SK-N-SH (cell line): ENCODE data around the gene KLK3. TPM values are rescaled to one million over a fixed set of nuclear protein-coding genes. Genes with fewer than 3 reads are reported as not detected.

ENCODE experiments used
- CTCF ChIA-PET: fragments of 300-600, 350-600 bp; formaldehyde crosslinking; extraction: SDS; loops from one replicate; lab custom pipeline; 2021; lab: Yijun Ruan, JAX
- POLR2A ChIA-PET: fragments of 350-600 bp; sonication (Branson Sonifier 250); formaldehyde crosslinking; extraction: SDS; loops from one replicate; lab custom pipeline; 2020; ENCODE audit warnings: antibody characterized with exemption, inconsistent platforms; lab: Yijun Ruan, JAX
- DNase-seq: peaks from one replicate; pipeline ENCODE4 v3.0.0; 2012
- H2AFZ ChIP-seq: fragments of 200-600 bp; sonication (generic); 2 replicates; pipeline ENCODE4 v1.8.1; 2016; ENCODE audit warnings: antibody characterized with exemption, mild to moderate bottlenecking, low read depth
- H3F3A ChIP-seq: fragments of 200-600 bp; sonication (generic); replicated peaks from 2 replicates; pipeline ENCODE3; 2016; ENCODE audit warnings: antibody characterized with exemption, mild to moderate bottlenecking; ENCODE audit not compliant: insufficient read depth
- H3K27ac ChIP-seq, 2 experiments: fragments of 200-500 bp in 1 of 2; fragments of 200-600 bp in 1 of 2; sonication (Bioruptor generic) in 1 of 2; sonication (generic), shearing (Covaris generic) in 1 of 2; 2 replicates each; pipeline versions ENCODE4 v1.5.1 to v1.6.1; 2014 to 2016; ENCODE audit warnings: low read depth in 2 of 2, inconsistent platforms in 1 of 2, low read length in 1 of 2, mild to moderate bottlenecking in 1 of 2, mixed read lengths in 1 of 2
- H3K27me3 ChIP-seq: fragments of 200-600 bp; sonication (generic), shearing (Covaris generic); 2 replicates; pipeline ENCODE4 v1.6.1; 2016; ENCODE audit warnings: mixed run types; ENCODE audit not compliant: insufficient read depth
- H3K36me3 ChIP-seq, 2 experiments: fragments of 200-500 bp in 1 of 2; fragments of 200-600 bp in 1 of 2; sonication (Bioruptor generic) in 1 of 2; sonication (generic) in 1 of 2; replicated peaks in 1 of 2; 2 replicates each; pipeline versions ENCODE3 to v1.5.1; 2014 to 2016; ENCODE audit warnings: low read length in 1 of 2, mild to moderate bottlenecking in 1 of 2; ENCODE audit not compliant: insufficient read depth in 2 of 2, control insufficient read depth in 1 of 2
- H3K4me1 ChIP-seq, 2 experiments: fragments of 200-500 bp in 1 of 2; fragments of 200-600 bp in 1 of 2; sonication (Bioruptor generic) in 1 of 2; sonication (generic), shearing (Covaris generic) in 1 of 2; 2 replicates each; pipeline versions ENCODE4 v1.5.1 to v1.6.1; 2014 to 2016; ENCODE audit warnings: low read depth in 1 of 2, low read length in 1 of 2, mixed run types in 1 of 2; ENCODE audit not compliant: insufficient read depth in 2 of 2, control insufficient read depth in 1 of 2
- H3K4me2 ChIP-seq: fragments of 200-600 bp; sonication (generic), shearing (Covaris generic); 2 replicates; pipeline ENCODE4 v1.6.1; 2017; ENCODE audit warnings: mixed run types
- H3K4me3 ChIP-seq, 2 experiments: fragments of 200-500 bp in 1 of 2; fragments of 200-600 bp in 1 of 2; sonication (Bioruptor generic) in 1 of 2; sonication (generic), shearing (Covaris generic) in 1 of 2; 2 replicates each; pipeline versions ENCODE4 v1.5.1 to v1.8.1; 2014 to 2016; ENCODE audit warnings: low read depth in 2 of 2, inconsistent platforms in 1 of 2, low read length in 1 of 2, mild to moderate bottlenecking in 1 of 2, mixed read lengths in 1 of 2, moderate library complexity in 1 of 2
- H3K79me2 ChIP-seq: fragments of 200-600 bp; sonication (generic); 2 replicates; pipeline ENCODE4 v1.8.1; 2017; ENCODE audit warnings: mild to moderate bottlenecking; ENCODE audit not compliant: insufficient read depth
- H3K9ac ChIP-seq: fragments of 200-600 bp; sonication (generic); 2 replicates; pipeline ENCODE4 v1.6.1; 2017; ENCODE audit warnings: mixed run types
- H3K9me2 ChIP-seq: fragments of 200-600 bp; sonication (generic); 2 replicates; pipeline ENCODE4 v1.6.1; 2017; ENCODE audit warnings: mixed run types
- H3K9me3 ChIP-seq: fragments of 200-600 bp; sonication (generic); 2 replicates; pipeline ENCODE4 v1.6.1; 2017; ENCODE audit warnings: mixed run types, mild to moderate bottlenecking, moderate library complexity
- H4K20me1 ChIP-seq: fragments of 200-600 bp; sonication (generic); 2 replicates; pipeline ENCODE4 v1.6.1; 2017; ENCODE audit warnings: mild to moderate bottlenecking, mixed run types; ENCODE audit not compliant: insufficient read depth
- CHD2 ChIP-seq: fragments of 150-350 bp; IDR thresholded peaks from 2 replicates; pipeline ENCODE4 v1.6.1; 2018; ENCODE audit warnings: low read length; ENCODE audit not compliant: partially characterized antibody
- ELF1 ChIP-seq: IDR thresholded peaks from 2 replicates; pipeline ENCODE4 v1.4.0; 2012
- EP300 ChIP-seq, 2 experiments: IDR thresholded peaks; 2 replicates each; pipeline versions ENCODE4 v1.4.0 to v1.6.1; 2012; ENCODE audit warnings: borderline replicate concordance in 1 of 2, low read depth in 1 of 2, low read length in 1 of 2
- EZH2phosphoT487 ChIP-seq: fragments of 200-600 bp; sonication (generic); IDR thresholded peaks from 2 replicates; pipeline ENCODE4 v1.6.1; 2017; ENCODE audit warnings: low read depth, mixed run types, mild to moderate bottlenecking, antibody characterized with exemption, moderate library complexity, borderline replicate concordance
- FOSL2 ChIP-seq: IDR thresholded peaks from 2 replicates; pipeline ENCODE4 v1.4.0; 2012; ENCODE audit warnings: low read depth, mild to moderate bottlenecking, moderate library complexity, borderline replicate concordance
- FOXJ3 ChIP-seq: sonication (generic); formaldehyde crosslinking; IDR thresholded peaks from 2 replicates; pipeline ENCODE4 v1.5.1; 2020; ENCODE audit warnings: mild to moderate bottlenecking, missing genetic modification reagents
- GATA2 ChIP-seq: sonication (generic); formaldehyde crosslinking; IDR thresholded peaks from 2 replicates; pipeline ENCODE4 v1.5.0; 2020; ENCODE audit warnings: mild to moderate bottlenecking, missing genetic modification reagents
- JUND ChIP-seq: IDR thresholded peaks from 2 replicates; pipeline ENCODE4 v1.4.0; 2012
- MEF2A ChIP-seq: IDR thresholded peaks from 2 replicates; pipeline ENCODE4 v1.4.0; 2012; ENCODE audit warnings: low read depth, borderline replicate concordance
- RCOR1 ChIP-seq: fragments of 150-350 bp; IDR thresholded peaks from 2 replicates; pipeline ENCODE4 v1.6.1; 2017; ENCODE audit warnings: antibody characterized with exemption, low read length
- REST ChIP-seq: IDR thresholded peaks from 2 replicates; pipeline ENCODE4 v1.6.1; 2012; ENCODE audit warnings: mild to moderate bottlenecking, low read depth, low read length, moderate library complexity
- RXRA ChIP-seq: IDR thresholded peaks from 2 replicates; pipeline ENCODE4 v1.4.0; 2012; ENCODE audit warnings: low read depth, mild to moderate bottlenecking, borderline replicate concordance
- TAF1 ChIP-seq: IDR thresholded peaks from 2 replicates; pipeline ENCODE4 v1.6.1; 2012; ENCODE audit warnings: low read depth, mild to moderate bottlenecking, low read length, moderate library complexity, borderline replicate concordance
- TCF12 ChIP-seq: IDR thresholded peaks from 2 replicates; pipeline ENCODE4 v1.4.0; 2012
- USF1 ChIP-seq: IDR thresholded peaks from 2 replicates; pipeline ENCODE4 v1.4.0; 2012; ENCODE audit warnings: low read depth, borderline replicate concordance
- YY1 ChIP-seq: IDR thresholded peaks from 2 replicates; pipeline ENCODE4 v1.4.0; 2012; ENCODE audit warnings: low read depth, mild to moderate bottlenecking
- WGBS: methylation state at CpG from one replicate; pipeline ENCODE4 v1.1.6; 2017; ENCODE audit warnings: low lambda C conversion rate; 5-methylcytosine and 5-hydroxymethylcytosine counted together
- polyA plus RNA-seq, 3 experiments: library from polyadenylated mRNA; depleted of rRNA; stranded (reverse); fragments of >200 nt; gene quantifications; 2 replicates each; pipeline ENCODE4 v1.2.3, GENCODE V29; 2012
- TF ChIP-seq, protein P1 (sequence below): fragments of 150-350 bp; IDR thresholded peaks from 2 replicates; pipeline ENCODE4 v1.6.1; 2016; ENCODE audit warnings: mild to moderate bottlenecking, low read depth, low read length
- TF ChIP-seq, protein P2 (sequence below): IDR thresholded peaks from 2 replicates; pipeline ENCODE4 v1.4.0; 2012; ENCODE audit warnings: low read depth
- TF ChIP-seq, protein P3 (sequence below): IDR thresholded peaks from 2 replicates; pipeline ENCODE4; 2012

Gene KLK3
- polyA plus RNA-seq, 1 of the 3 experiments (the other 2 are of a cell fraction), result not detected

DNA sequence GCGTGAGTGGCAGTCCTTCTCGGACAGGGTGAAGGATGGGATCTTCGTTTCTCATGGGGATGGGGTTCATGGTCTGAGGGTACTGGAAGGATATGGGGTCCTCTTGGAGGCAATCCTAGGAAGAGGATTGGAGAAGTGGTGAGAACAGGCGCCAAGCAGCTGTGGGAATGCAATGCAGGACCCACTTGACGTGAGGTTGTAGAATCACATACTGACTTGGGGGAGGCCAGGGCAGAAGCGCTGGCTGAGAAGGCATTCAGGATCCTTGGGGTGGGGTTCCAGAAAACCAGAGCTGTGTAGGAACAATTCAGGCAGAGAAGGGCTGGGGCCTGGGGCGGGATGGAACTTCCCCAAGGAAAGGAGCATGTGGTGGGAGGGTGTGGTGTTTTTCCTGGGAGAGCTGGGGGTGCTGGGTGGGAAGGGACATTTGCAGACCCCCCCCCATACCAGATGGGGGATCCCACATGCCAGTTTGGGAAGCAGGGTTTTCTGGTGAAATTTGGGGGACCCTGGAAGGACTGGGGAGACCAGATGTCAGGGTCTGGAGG is 32.0 kb upstream of the KLK3 start:
- no peak overlapping the region for H3K4me3 ChIP-seq
- no peak overlapping the region for H3K27ac ChIP-seq
- H3K9ac ChIP-seq, result no peak overlapping the region
- H3K79me2 ChIP-seq, result no peaks in the 10 kb centered on the region
- no peaks in the 10 kb centered on the region for H3F3A ChIP-seq
- no peaks in the 10 kb centered on the region for H3K9me3 ChIP-seq
- CTCF ChIA-PET, result no interaction called here
- H3K4me1 ChIP-seq, result peaks cover 0 to 5% of the 10 kb centered on the region in 2 experiments; a peak in 1 of 4 replicates
- no peaks in the 10 kb centered on the region for H3K9me2 ChIP-seq
- no peak overlapping the region for H2AFZ ChIP-seq
- no peaks in the 10 kb centered on the region for H4K20me1 ChIP-seq
- TF ChIP-seq TAF1, result no peak
- no peak for TF ChIP-seq RXRA
- TF ChIP-seq CHD2, result no peak
- no peak for TF ChIP-seq USF1
- no peak for TF ChIP-seq EP300 (IDR thresholded peaks at IDR 0.05; ENCODE audit: borderline replicate concordance in 1 of 2, low read depth in 1 of 2, low read length in 1 of 2)
- TF ChIP-seq JUND, result no peak
- no peak for TF ChIP-seq FOXJ3 (CRISPR knock-in tag)
- TF ChIP-seq RCOR1, result no peak
- TF ChIP-seq, protein P1, sequence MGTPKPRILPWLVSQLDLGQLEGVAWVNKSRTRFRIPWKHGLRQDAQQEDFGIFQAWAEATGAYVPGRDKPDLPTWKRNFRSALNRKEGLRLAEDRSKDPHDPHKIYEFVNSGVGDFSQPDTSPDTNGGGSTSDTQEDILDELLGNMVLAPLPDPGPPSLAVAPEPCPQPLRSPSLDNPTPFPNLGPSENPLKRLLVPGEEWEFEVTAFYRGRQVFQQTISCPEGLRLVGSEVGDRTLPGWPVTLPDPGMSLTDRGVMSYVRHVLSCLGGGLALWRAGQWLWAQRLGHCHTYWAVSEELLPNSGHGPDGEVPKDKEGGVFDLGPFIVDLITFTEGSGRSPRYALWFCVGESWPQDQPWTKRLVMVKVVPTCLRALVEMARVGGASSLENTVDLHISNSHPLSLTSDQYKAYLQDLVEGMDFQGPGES, result no peak
- no peak for TF ChIP-seq REST
- TF ChIP-seq GATA2 (CRISPR knock-in tag), result no peak
- TF ChIP-seq YY1, result no peak
- TF ChIP-seq ELF1, result no peak
- no peak for TF ChIP-seq EZH2phosphoT487
- TF ChIP-seq, protein P2, sequence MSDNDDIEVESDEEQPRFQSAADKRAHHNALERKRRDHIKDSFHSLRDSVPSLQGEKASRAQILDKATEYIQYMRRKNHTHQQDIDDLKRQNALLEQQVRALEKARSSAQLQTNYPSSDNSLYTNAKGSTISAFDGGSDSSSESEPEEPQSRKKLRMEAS, result no peak
- TF ChIP-seq FOSL2, result no peak
- no peak for TF ChIP-seq TCF12
- TF ChIP-seq, protein P3, sequence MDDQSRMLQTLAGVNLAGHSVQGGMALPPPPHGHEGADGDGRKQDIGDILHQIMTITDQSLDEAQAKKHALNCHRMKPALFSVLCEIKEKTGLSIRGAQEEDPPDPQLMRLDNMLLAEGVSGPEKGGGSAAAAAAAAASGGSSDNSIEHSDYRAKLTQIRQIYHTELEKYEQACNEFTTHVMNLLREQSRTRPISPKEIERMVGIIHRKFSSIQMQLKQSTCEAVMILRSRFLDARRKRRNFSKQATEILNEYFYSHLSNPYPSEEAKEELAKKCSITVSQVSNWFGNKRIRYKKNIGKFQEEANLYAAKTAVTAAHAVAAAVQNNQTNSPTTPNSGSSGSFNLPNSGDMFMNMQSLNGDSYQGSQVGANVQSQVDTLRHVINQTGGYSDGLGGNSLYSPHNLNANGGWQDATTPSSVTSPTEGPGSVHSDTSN, result no peak
- TF ChIP-seq MEF2A, result no peak
- H3K36me3 ChIP-seq, result no peaks in the 10 kb centered on the region
- 37% methylated on average over 7 of the region's 7 CpGs for WGBS
- H3K4me2 ChIP-seq, result no peak overlapping the region
- no peak for DNase-seq
- H3K27me3 ChIP-seq, result peaks cover 50% of the 10 kb centered on the region
- POLR2A ChIA-PET, result interaction anchor here (0.8 kb wide), 1 partner anchor 18 kb away, joined by 3 read pairs; no protein-coding TSS in a partner anchor
